LNCaP clone FGC (cell line): ENCODE data around the gene STT3A.
"Not testable (repeated sequence)": the region's sequence is repeated elsewhere in the genome, so short reads cannot be mapped to it uniquely, and the experiment has no call there.

ENCODE experiments used
- DNase-seq: peaks from one replicate; pipeline ENCODE4 v3.0.0-alpha.2; 2011; ENCODE audit warnings: low read depth
- H3K4me3 ChIP-seq: 2 replicates; pipeline ENCODE4 v1.5.1; 2011; ENCODE audit warnings: mild to moderate bottlenecking, low read depth, low read length, control low read depth
- CTCF ChIP-seq: IDR thresholded peaks from 2 replicates; pipeline ENCODE4 v1.5.1; 2012; ENCODE audit warnings: mild to moderate bottlenecking; ENCODE audit not compliant: control insufficient read depth, insufficient read depth; ENCODE audit errors: extremely low read depth

STT3A gene

DNA sequence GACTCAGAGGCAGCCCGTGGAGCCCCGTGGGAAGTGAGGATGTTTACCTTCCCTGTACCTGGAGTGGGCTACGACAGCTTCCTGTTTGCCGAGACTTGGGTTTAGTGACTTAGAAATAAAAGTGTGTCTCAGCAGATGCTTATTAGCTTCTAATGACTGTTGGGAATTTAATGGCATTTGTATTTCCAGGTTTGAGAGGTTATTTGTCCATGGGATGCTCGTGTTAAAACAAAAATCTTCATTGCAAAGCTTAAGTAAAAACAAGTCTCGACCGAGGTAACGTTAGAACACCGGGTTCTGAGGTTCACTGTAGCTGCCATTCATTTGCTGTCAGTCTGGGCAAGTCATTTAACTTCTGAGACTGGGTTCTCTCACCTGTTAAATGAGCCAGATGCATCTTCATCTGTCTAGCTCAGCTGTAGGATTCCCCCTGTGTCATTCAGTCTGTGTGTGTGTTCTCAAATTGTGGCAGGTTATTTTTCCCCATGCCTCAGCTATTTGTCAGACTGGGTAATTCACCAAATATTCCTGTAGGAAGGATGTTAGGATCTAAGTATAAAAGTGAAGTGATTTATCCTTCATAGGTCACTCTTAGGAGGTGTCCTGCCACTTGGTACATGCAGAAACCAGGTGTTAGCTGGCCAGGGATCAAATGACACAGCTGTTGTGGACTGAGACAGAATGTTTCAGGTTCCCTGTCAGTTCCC lies 22.6 kb upstream of the STT3A start:
- DNase-seq, result no peak
- no peak for TF ChIP-seq CTCF
- peak overlapping the region; percentile 63 for H3K4me3 ChIP-seq

GRCh38 chr11:125570952-125571351 lies 21.7 kb upstream of the STT3A start:
- peak overlapping the region; percentile 63; the same call in 1 of the 2 replicates for H3K4me3 ChIP-seq
- no peak for DNase-seq
- TF ChIP-seq CTCF, result no peak

DNA sequence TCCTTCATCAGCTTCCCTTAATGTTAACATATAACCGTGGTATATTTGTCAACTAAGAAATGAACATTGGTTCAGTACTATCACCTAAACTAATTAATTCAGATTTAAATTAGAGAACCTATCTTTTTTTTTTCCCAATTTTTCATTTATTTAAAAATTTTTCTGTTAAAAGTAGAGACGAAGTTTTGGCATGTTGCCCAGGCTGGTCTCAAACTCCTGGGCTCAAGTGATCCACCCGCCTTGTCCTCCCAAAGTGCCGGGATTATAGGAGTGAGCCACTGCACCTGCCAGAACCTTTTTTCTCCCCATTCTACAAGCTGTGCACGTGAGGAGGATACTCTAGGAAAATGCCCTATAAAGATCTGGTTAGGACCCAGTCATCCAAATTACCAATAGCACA lies 19.7 kb upstream of the STT3A start:
- H3K4me3 ChIP-seq, result no peak overlapping the region
- no peak for DNase-seq
- no peak for TF ChIP-seq CTCF

DNA sequence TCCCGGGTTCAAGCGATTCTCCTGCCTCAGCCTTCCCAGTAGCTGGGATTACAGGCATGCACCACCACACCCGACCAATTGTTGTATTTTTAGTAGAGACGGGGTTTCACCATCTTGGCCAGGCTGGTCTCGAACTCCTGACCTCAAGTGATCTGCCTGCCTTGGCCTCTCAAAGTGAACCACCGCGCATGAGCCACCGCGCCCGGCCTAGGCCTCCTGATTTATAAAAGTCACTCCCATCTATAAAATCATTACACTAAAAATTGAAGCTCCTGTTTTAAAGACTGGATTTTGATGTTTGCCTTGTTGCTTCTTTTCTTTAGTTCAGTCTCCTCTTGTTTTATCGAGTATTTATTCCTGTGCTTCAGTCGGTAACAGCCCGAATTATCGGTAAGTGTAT lies 15.5 kb upstream of the STT3A start:
- DNase-seq, H3K4me3 ChIP-seq: not testable (repeated sequence)

- no peak for DNase-seq
- TF ChIP-seq CTCF, result no peak
- H3K4me3 ChIP-seq, result no peak overlapping the region
Observed at GRCh38 chr11:125578783-125579182, 13.9 kb upstream of the STT3A start.

DNA sequence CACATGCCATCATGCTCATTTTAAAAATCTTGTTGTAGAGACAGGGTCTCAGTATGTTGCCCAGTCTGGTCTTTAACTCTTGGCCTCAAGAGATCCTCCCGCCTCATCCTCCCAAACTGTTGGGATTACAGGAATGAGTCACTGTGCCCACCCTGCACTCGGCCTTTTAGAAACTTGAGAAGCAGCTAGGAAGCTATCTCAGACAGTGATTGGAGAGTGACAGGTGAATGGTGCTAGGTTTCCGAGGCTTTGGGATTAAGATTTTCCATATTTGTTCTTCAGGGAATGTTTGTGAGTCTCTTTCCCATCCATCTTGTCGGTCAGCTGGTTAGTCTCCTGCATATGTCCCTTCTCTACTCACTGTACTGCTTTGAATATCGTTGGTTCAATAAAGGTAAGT lies 12.8 kb upstream of the STT3A start:
- DNase-seq, result no peak
- no peak for TF ChIP-seq CTCF
- no peak overlapping the region for H3K4me3 ChIP-seq

DNA sequence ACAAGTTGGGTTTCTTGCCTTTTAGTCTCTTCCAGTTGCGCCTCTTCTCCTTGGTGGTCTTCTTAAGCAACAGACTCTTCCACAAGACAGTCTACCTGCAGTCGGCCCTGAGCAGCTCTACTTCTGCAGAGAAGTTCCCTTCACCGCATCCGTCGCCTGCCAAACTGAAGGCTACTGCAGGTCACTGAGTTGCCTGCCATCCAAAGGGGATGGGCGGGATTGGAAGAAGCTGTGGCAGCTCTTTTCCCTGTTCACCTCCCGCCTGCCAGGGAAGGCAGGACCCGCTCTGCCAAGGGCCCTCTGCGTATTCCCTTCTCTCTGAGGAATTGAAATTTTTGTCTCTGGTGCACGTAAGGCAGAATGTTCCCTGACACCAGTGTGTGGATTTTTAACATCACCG lies 9.2 kb upstream of the STT3A start:
- TF ChIP-seq CTCF, result no peak
- no peak for DNase-seq
- H3K4me3 ChIP-seq, result no peak overlapping the region

GRCh38 chr11:125585487-125585886 lies 7.2 kb upstream of the STT3A start:
- no peak for TF ChIP-seq CTCF
- H3K4me3 ChIP-seq, result no peak overlapping the region
- no peak for DNase-seq
